ENCODE data around the gene ZNF697.
"Not testable (repeated sequence)": the region's sequence is repeated elsewhere in the genome, so short reads cannot be mapped to it uniquely, and the experiment has no call there.

The ZNF697 gene

GRCh38 chr1:119600976-119601375 lies 47.1 kb downstream of the ZNF697 start:
- no peak for DNase-seq (ENCODE audit: low spot score)

- DNase-seq (ENCODE audit: low spot score) = no peak
Measured at GRCh38 chr1:119600561-119600960, 47.5 kb downstream of the ZNF697 start.

GRCh38 chr1:119595606-119596005 lies 52.5 kb downstream of the ZNF697 start:
- no peak for DNase-seq (ENCODE audit: low spot score)

GRCh38 chr1:119595168-119595567 lies 52.9 kb downstream of the ZNF697 start:
- no peak for DNase-seq (ENCODE audit: low spot score)

GRCh38 chr1:119594376-119594775 lies 53.7 kb downstream of the ZNF697 start:
- no peak for DNase-seq (ENCODE audit: low spot score)

- no peak for DNase-seq (ENCODE audit: low spot score)
Measured at GRCh38 chr1:119593805-119594204, 54.3 kb downstream of the ZNF697 start.

- no peak for DNase-seq (ENCODE audit: low spot score)
Measured at GRCh38 chr1:119590393-119590792, 57.7 kb downstream of the ZNF697 start.

GRCh38 chr1:119588621-119589020 lies 59.4 kb downstream of the ZNF697 start:
- DNase-seq (ENCODE audit: low spot score) = no peak

- no peak for DNase-seq (ENCODE audit: low spot score)
Measured at GRCh38 chr1:119587341-119587740, 60.7 kb downstream of the ZNF697 start.

- not testable (repeated sequence) for DNase-seq (ENCODE audit: low spot score)
Measured at GRCh38 chr1:119585801-119586200, 62.3 kb downstream of the ZNF697 start.

- no peak for DNase-seq (ENCODE audit: low spot score)
Measured at GRCh38 chr1:119582801-119583200, 65.3 kb downstream of the ZNF697 start.

GRCh38 chr1:119581076-119581475 lies 67.0 kb downstream of the ZNF697 start:
- not testable (repeated sequence) for DNase-seq (ENCODE audit: low spot score)

GRCh38 chr1:119573886-119574285 lies 74.2 kb downstream of the ZNF697 start:
- DNase-seq (ENCODE audit: low spot score) = no peak

GRCh38 chr1:119569930-119570622 lies 78.0 kb downstream of the ZNF697 start:
- DNase-seq (ENCODE audit: low spot score) = not testable (repeated sequence)

Measured in hematopoietic multipotent progenitor cell treated with erythropoietin and hydrocortisone succinate and interleukin-3 and kit ligand, for 17 days (in vitro differentiated cells).